HG03558 (cell line): Measurements from ENCODE around the gene SQSTM1.

Experiments used
- ATAC-seq: cut with Tn5 transposase; IDR thresholded peaks from one replicate; pipeline ENCODE4 v1.9.1; 2021; ENCODE audit warnings: moderate number of reproducible peaks; ENCODE audit not compliant: unreplicated experiment; ENCODE audit errors: extremely low read depth

Gene SQSTM1

DNA sequence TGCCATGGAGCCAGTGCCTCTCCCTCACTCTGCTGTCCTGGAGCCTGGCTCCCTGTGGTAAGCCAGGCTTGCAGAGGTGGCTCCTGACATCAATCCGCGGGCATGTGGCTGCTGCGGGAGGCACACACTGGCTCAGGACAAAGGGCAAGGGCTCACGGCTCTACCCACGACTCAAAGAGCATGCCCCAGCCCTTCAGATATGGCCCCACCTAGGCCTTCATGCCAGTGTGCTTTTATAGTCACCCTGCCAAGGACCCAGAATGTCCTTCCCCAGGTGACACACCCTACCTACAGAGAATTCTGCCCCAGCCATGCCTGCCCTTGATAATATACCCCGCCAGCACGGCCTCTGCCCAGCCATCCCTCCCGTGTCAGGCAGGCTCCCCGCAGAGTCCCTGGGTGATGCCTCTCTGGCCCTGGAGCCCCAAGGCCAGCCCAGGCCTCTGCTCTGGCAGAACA is 15.6 kb upstream of the SQSTM1 start:
- no peak for ATAC-seq

GRCh38 chr5:179805529-179806249 is 15.0 kb upstream of the SQSTM1 start:
- no peak for ATAC-seq

- no peak for ATAC-seq
Measured at GRCh38 chr5:179806250-179807048, 14.3 kb upstream of the SQSTM1 start, which contains the start of gene MGAT4B. Gene MGAT4B, minus strand, starts transcription at chr5:179806866. Its CDS starts 283 bp downstream, at chr5:179806583.

DNA sequence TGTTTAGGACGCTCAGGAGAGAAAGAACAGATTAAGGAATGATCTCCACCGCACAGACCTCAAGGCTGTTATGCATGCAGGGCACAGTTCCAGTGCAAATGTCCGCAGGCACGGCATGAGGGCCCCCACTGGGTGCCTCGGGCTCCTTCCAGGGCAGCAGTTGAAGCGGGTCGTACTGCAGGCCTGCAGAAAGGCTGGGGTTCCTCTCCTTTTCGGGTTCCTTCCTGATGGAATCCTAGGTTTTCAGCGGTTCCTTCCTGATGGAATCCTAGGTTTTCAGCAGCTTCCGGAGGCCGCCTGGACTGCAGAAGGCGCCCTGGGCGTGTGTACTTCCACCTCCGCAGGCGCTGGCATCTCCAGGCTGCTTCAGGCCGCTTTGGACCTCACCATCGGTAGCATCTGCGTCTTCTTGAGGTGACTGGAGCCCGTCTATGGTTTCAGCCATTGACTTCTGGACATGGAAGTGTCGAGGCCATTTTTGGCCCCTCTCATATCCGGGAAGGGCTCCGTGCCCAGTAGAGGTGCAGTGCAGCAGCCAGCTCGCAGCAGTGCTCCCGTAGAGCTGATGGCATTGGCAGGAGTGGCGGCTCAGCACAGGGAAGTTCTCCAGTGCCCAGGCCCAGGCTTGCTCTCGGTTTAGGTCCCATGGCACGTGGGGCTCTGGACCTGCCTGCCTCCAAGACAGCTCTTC is 8.4 kb upstream of the SQSTM1 start:
- ATAC-seq: no peak

- ATAC-seq: no peak
Measured at GRCh38 chr5:179812997-179813607, 7.6 kb upstream of the SQSTM1 start.

DNA sequence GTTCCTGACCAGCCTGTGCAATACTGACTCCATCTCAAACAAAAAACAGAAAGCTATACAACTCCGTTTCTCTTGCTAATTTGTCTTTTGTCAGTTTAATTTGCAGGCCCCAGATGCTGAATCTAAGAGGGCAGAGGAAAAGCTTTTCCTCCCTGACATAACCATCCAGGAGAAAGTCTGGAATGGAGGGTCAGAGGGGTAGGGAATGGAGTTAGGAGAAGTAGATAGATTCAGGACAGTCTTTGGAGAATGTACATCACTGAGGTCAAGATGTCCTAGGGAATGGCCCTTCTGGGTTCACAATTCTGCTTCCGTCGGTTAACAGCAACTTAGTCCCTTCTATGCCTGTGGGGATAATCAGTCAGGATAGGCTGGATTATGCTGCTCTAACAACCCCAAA is 6.6 kb upstream of the SQSTM1 start:
- no peak for ATAC-seq

GRCh38 chr5:179815491-179816249 is 5.0 kb upstream of the SQSTM1 start:
- ATAC-seq: no peak

- no peak for ATAC-seq
Measured at GRCh38 chr5:179816401-179816795, 4.3 kb upstream of the SQSTM1 start.

DNA sequence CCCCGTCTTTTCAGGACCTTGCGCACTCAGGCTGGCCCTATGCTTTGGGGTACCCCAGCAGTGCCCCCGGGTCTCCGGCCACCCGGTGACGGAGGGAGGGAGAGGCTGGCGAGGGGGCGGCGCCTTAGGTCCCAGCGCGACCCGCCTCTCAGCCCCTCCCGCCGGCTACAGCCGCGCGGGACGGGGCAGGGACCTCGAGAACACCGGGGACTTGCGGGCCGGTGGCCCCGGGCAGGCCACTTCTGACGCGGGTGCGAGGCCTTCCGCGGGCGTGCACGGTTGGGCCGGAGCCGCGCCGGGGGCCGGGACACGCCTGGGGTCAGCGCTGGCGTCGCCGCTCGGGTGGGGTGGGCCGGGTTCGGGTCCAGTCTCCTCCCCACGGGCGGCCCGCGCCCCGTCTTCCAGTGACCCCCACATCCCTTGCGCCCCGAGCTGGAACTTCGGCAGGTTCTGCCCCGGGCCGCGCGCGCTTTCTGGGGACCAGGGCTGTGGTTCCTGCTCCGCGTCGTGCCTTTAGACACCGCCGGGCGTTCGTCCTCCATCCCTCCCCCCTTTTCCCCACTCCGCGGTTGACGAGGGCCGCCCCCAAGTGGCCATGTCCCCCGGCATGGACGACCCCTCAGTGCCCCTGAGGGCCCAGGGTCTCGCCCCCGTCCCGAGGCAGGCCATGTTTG is 3.8 kb upstream of the SQSTM1 start:
- ATAC-seq: no peak

DNA sequence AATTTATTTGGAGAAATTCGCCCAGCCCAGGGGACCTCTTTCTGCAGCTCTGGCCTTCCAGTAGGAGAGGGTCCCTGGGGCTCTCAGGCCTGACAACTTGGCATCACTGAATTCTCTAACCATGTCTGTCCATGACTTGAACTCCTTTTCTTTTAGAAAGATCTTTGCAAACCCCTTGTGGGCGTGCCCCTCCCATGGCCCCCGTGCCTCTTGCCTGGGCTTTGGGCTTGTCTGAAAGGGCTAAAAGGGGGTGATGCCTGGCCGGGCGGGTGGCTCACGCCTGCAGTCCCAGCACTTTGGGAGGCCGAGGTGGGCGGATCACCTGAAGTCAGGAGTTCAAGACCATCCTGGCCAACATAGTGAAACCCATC is 3.2 kb upstream of the SQSTM1 start:
- no peak for ATAC-seq

DNA sequence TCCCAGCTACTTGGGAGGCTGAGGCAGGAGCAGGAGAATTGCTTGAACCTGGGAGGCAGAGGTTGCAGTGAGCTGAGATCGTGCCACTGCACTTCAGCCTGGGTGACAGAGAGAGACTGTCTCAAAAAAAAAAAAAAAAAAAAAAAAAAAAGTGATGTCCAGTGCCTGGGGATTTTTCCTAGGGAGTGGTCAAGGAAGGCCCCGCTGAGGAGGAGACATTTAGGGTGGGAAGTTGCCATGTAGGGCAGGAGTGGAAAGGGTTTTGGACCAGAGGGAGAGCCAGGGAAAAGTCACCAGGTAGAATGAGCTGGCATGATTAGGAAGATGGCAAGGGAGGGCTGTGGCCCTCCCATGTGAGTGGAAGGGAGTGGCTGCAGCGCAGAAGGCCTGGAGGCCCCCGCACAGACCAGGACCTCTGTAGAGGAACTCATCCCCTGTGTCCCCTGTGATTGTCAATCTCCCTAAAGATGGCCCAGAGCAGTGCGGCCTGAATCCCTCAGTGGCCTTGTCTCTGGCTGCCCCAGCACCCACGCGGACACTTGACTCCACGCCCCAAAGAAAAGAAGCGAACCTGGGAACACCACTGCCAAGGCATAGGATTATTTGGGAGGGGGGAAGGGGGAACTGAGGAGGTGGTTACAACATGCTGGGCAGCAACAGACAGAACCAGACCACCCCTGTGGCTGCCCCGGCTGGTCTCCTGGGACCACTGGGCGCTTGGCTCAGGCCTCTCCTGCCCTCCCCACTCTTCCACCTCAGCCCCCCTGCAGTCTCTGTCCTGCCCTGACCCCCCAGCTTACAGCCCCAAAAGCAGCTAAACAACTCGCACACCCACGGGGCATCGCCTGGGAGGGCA is 2.6 kb upstream of the SQSTM1 start:
- no peak for ATAC-seq

DNA sequence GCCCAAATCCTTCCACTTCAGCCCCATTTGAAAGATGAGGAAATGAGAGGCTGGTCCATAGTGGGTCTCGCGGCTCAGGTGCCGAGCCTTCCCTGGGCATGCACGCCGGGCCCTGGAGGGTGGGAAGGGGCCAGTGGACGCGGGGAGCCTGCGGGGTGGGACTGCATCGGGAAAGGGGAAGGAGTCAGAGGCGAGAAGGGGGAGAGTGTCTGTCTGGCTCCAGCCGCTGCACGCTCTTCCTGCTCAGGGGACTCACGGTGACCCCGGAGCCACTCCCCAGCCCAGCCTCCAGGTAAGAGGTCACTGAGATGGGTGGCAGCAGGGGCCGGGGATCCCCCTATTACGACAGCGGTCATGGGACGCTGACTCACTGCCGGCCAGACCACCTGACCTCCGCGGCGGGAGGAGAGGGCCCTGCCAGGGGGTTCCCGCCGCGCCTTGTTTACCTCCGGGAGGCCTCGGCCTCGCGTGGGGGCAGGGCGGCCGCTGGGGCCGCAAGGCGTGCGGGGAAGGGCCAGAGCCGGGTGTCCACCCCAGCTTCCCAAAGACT is 1.9 kb upstream of the SQSTM1 start:
- peak; percentile 57 for ATAC-seq

DNA sequence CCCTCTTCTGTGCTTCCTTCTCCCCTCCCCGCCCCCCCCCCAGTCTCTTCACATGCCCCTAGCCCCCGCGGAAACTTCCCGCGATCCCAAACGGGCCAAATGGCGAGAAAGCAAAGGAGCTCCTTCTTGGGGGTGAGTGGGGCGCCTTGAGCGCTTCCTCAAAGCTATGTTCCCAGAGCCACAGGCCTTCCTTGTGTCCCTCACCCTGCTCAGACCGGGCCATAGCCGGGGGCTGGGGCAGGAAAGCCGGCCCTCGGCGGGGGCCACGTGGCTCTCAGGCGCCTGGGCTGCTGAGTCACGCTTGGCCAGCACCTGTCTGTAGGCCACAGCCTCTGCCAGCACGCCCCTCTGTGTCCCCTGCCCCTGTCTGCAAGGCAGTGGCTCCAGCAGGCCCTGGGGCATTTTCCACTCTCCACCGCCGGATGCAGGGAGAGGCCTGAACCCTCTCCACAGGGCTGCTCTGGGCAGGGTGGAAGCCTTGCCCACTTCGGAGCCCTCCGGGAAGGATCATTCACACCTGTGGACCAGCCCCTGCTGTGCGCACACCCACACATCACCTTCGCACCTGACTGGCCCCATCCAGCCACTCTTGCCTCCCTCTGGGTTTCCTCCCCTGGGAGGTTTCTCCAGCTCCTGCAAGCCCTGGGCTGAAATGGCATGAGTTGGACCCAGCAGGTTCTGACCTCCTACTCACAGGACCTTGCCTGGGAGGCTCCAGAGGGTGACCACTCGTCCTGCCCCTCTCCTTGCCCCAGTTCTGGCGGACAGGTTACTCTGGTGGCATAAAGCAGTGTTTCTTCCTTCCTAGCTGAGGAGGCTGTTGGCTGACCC is 1.2 kb upstream of the SQSTM1 start:
- no peak for ATAC-seq

DNA sequence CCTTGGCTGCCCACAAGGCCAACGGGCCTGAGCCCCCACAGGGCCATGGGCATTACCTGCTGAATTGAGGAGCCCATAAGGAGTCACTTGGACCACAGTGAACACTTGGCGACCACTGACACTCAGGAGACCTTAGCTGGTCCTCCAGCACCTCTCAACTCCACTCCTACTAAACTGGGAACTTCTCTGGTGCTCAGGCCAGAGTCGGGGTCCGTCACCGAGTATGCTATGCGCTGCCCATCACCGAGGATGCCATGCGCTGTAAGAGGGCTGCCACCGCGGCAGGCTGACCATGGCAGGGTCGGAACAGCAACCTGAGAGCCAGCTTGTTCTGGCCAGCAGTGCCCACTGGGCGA is 600 bp upstream of the SQSTM1 start:
- no peak for ATAC-seq

DNA sequence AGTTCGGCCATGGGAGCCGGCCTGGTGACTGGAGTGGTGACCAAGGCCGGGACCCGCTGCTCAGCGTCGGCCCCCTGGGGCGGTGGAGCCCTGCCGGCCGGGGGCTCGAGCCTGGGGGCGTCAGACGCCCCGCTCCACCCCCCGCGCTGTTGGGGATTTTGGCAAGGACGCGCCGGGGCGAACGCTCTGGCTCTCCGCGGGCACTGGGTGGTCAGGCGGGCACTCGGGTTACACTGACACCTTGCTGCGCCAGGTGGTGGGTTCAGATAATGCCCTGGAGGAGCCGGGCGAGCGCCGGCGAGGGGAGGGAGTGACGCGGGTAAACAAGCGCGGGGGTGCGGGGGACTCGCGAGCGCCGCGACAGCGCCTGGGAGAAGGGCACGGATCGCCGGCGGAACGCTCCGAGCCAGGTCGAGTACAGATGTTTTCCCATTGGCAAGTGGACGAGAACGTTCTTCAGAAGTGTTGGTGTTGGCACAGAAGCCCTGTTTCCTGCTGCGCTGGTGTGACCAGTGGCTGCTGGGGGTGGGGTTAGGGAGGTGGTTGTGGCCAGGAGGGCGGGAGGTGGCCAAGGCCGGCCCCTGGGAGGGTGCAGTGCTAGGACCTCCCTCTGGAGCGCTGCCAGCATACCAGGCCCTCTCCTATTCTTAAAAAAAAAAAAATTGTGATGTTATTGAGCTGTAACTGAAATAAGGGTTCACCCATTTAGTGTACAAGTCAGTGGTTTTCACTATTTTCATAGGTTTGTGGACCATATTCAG is 773 bp downstream of the SQSTM1 start:
- no peak for ATAC-seq

- ATAC-seq: no peak
Measured at GRCh38 chr5:179822059-179822432, 1.3 kb downstream of the SQSTM1 start.
